Ovary (tissue), 9 donors: Measurements from ENCODE around the gene SGK1. TPM values are rescaled to one million over a fixed set of nuclear protein-coding genes. Genes with fewer than 3 reads are reported as not detected.
"Not testable (repeated sequence)": the region's sequence is repeated elsewhere in the genome, so short reads cannot be mapped to it uniquely, and the experiment has no call there.

Source experiments
- DNase-seq, 5 donors: peaks; one replicate each; pipeline ENCODE4 v3.0.0-alpha.2; 2019 to 2020
- H3K27ac ChIP-seq, 2 donors: fragments of 200-600 bp; one replicate each; pipeline versions ENCODE4 v1.5.1 to v1.8.0; 2019 to 2022
- H3K27me3 ChIP-seq: fragments of 200-600 bp; one replicate; pipeline ENCODE4 v1.8.0; 2022
- H3K36me3 ChIP-seq: fragments of 200-600 bp; sonication (generic); one replicate; pipeline ENCODE4 v1.5.1; 2019
- H3K4me1 ChIP-seq: one replicate; pipeline ENCODE4 v1.8.1; 2013; ENCODE audit warnings: mild to moderate bottlenecking, moderate library complexity; ENCODE audit not compliant: insufficient read depth
- H3K4me3 ChIP-seq: fragments of 200-600 bp; sonication (generic); one replicate; pipeline ENCODE4 v1.5.1; 2017
- H3K9me3 ChIP-seq, 2 donors: fragments of 200-600 bp in 1 of 2; sonication (generic) in 1 of 2; one replicate each; pipeline versions ENCODE4 v1.5.1 to v1.8.1; 2013 to 2019; ENCODE audit warnings: mild to moderate bottlenecking in 1 of 2, moderate library complexity in 1 of 2
- CTCF ChIP-seq, 3 donors: fragments of 450-650 bp in 2 of 3; fragments of 200-600 bp in 1 of 3; IDR thresholded peaks; one replicate each; pipeline versions ENCODE4 v1.5.1 to v1.8.0; 2016 to 2022; ENCODE audit warnings: antibody characterized with exemption in 3 of 3, mild to moderate bottlenecking in 1 of 3
- EP300 ChIP-seq: sonication (generic); formaldehyde crosslinking; IDR thresholded peaks from one replicate; pipeline ENCODE4 v1.6.1; 2017; ENCODE audit warnings: antibody characterized with exemption
- POLR2A ChIP-seq: fragments of 450-650 bp; IDR thresholded peaks from one replicate; pipeline ENCODE4 v1.6.1; 2017; ENCODE audit warnings: antibody characterized with exemption, mild to moderate bottlenecking, moderate library complexity
- WGBS, 3 donors: extraction: QIAGEN DNeasy Blood & Tissue Kit in 1 of 3; methylation state at CpG; one replicate each; pipeline versions ENCODE4 v1.1.5 to v1.1.7; 2013 to 2017; 5-methylcytosine and 5-hydroxymethylcytosine counted together
- intact Hi-C, 4 donors: fragments of 100-400 bp; cut with DNase I; formaldehyde crosslinking; loops; one replicate each; pipeline versions ENCODE4 v1.11.0 to v1.15.1; 2022 to 2023
- polyA plus RNA-seq, 2 donors: library from polyadenylated mRNA; stranded (reverse); fragments of 200-250 nt in 1 of 2; fragments of 350-450 nt in 1 of 2; fragmentation: Illumina TruSeq in 1 of 2; extraction: RNeasy Lipid Tissue Mini Kit (QIAGEN cat#74804) in 1 of 2; gene quantifications; one replicate each; pipeline ENCODE4 v1.2.3, GENCODE V29; 2013 to 2014
- total RNA-seq, 7 donors: library from RNA; depleted of rRNA in 2 of 7; stranded (reverse); fragments of >200 nt in 2 of 7; fragmentation: NEBNext Ultra II Directional in 3 of 7; extraction: Animal tissue kit (Norgen Biotek cat#: 25700) in 3 of 7; gene quantifications; one replicate each; pipeline versions ENCODE4 v1.1.0 to v1.2.4, GENCODE V29; 2016 to 2023
- donor health status: DM: no; HTN: no; CAD: no; lungs with moderate emphysema.
- donor health status: DM: no; HTN: no; CAD: no.
- donor health status: Bipolar disorder and iron deficiency.
- donor health status: DM: yes; HTN: yes; CAD: no.
- donor health status: DM: no; HTN: no; CAD: no.
- donor health status: DM: yes; HTN: yes; CAD: no.

Gene SGK1
- total and polyA plus RNA-seq, 9 donors, result 124 to 610 (median 174) TPM

DNA sequence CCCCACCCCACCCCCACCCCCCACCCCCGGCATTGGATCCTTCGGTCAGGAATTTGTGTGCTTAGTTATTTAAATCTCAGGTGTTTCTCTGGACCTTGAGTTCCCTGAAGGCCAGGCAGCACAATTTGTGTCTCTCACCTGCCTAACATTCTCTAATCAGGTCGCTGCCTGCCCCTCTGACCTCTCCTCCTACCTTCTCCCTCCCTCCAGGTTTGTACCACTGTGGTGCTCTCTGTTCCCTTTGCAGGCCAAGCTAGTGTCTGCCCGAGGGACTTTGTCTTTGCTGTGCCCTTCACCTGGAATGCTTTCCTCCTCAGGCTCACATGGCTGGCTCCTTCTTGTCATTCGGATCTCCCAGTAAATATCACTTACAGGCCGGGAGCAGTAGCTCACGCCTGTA, 134.1 kb downstream of the SGK1 start:
- peaks cover 2% of the 10 kb centered on the region for H3K4me1 ChIP-seq
- no peak for DNase-seq
- H3K27ac ChIP-seq, result no peak overlapping the region
- H3K9me3 ChIP-seq, result no peaks in the 10 kb centered on the region
- no peak overlapping the region for H3K4me3 ChIP-seq
- no peaks in the 10 kb centered on the region for H3K36me3 ChIP-seq
- 94 to 98% (median 97%) methylated on average over 7 of the region's 7 CpGs for WGBS, 3 donors
- intact Hi-C loops, result loop anchor here in 1 of 4 donors (10.0 kb wide), 1 partner anchor 51 kb away; no protein-coding TSS in a partner anchor
- no peak for TF ChIP-seq CTCF (IDR thresholded peaks at IDR 0.05)
- no peak for TF ChIP-seq POLR2A
- no peak for TF ChIP-seq EP300
- no peaks in the 10 kb centered on the region for H3K27me3 ChIP-seq

DNA sequence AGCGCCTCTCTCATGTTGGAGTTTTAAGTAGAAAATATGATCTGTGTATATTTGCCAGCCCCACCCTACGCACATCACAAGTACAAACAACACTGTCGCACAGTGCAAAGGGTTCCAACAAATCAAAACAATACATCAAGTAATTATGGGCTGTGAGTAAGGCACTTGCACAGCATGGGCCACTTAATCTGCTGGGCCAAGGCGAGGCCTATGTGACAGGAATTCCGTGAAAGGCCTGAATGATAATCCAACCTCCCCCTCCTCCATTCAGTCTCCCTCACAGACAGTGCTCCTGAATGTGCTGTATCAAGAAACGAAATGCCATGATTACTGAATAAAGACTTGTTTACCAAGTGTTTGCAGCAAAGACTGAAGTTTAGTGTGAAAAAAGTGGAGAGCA, 135.4 kb downstream of the SGK1 start:
- intact Hi-C loops, result loop anchor here in 1 of 4 donors (10.0 kb wide), 1 partner anchor 52 kb away; no protein-coding TSS in a partner anchor
- no peaks in the 10 kb centered on the region for H3K36me3 ChIP-seq
- no peak overlapping the region for H3K27ac ChIP-seq
- TF ChIP-seq POLR2A, result no peak
- TF ChIP-seq EP300, result no peak
- no peak for TF ChIP-seq CTCF (IDR thresholded peaks at IDR 0.05)
- WGBS, 3 donors, result 92 to 95% (median 93%) methylated on average over 6 of the region's 6 CpGs
- no peak overlapping the region for H3K4me3 ChIP-seq
- no peaks in the 10 kb centered on the region for H3K27me3 ChIP-seq
- H3K9me3 ChIP-seq, result no peaks in the 10 kb centered on the region
- H3K4me1 ChIP-seq, result peaks cover 5% of the 10 kb centered on the region
- DNase-seq, result no peak

DNA sequence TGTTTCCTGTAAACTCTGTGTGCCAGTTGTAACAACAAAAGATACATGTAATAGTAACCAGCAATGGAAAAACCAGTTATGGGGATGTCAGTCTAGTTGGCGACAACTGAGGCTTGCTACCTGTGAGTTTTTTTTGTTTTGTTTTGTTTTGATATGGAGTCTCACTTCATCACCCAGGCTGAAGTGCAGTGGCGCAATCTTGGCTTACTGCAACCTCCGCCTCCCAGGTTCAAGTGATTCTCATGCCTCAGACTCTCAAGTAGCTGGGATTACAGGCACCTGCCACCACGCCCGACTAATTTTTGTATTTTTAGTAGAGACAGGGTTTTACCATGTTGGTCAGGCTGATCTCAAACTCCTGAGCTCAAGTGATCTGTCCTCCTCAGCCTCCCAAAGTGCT, 136.2 kb downstream of the SGK1 start:
- intact Hi-C loops, result loop anchor here in 1 of 4 donors (10.0 kb wide), 1 partner anchor 53 kb away; no protein-coding TSS in a partner anchor

GRCh38 chr6:134181251-134181650, 136.7 kb downstream of the SGK1 start:
- not testable (repeated sequence) for DNase-seq, H3K9me3 ChIP-seq, H3K4me1 ChIP-seq, H3K27me3 ChIP-seq, H3K36me3 ChIP-seq, H3K4me3 ChIP-seq
- peak overlapping the region in 1 of 2 donors; percentile 34 for H3K27ac ChIP-seq
- intact Hi-C loops, result loop anchor here in 1 of 4 donors (10.0 kb wide), 1 partner anchor 54 kb away; no protein-coding TSS in a partner anchor
- WGBS, 3 donors, result 71 to 82% (median 78%) methylated on average over 8 of the region's 8 CpGs

More for the DNA sequence above, 136.2 kb downstream of the SGK1 start:
- peak overlapping the region in 1 of 2 donors; percentile 34 for H3K27ac ChIP-seq
- H3K9me3 ChIP-seq, H3K4me3 ChIP-seq, H3K4me1 ChIP-seq, H3K36me3 ChIP-seq, DNase-seq, H3K27me3 ChIP-seq: not testable (repeated sequence)
- WGBS, 3 donors, result 98 to 99% (median 99%) methylated on average over 5 of the region's 5 CpGs

DNA sequence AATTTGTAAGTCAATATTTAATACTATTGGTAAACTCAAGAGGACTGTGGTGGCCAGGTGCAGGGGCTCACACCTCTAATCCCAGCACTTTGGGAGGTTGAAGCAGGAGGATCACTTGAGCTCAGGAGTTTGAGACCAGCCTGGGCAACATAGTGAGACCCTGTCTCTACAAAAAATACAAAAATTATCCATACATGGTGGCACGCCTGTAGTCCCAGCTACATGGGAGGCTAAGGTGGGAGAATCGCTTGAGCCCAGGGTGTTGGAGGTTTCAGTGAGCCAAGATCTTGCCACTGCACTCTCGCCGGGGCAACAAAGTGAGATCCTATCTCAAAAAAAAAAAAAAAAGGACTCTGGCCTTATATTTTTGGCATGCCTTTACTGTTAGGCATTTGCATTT, 137.4 kb downstream of the SGK1 start:
- DNase-seq, H3K4me3 ChIP-seq, H3K27me3 ChIP-seq, H3K36me3 ChIP-seq, H3K27ac ChIP-seq, H3K9me3 ChIP-seq, H3K4me1 ChIP-seq: not testable (repeated sequence)
- 98% methylated on average over 4 of the region's 4 CpGs for WGBS, 3 donors
- intact Hi-C loops, result loop anchor here in 1 of 4 donors (10.0 kb wide), 1 partner anchor 54 kb away; no protein-coding TSS in a partner anchor

DNA sequence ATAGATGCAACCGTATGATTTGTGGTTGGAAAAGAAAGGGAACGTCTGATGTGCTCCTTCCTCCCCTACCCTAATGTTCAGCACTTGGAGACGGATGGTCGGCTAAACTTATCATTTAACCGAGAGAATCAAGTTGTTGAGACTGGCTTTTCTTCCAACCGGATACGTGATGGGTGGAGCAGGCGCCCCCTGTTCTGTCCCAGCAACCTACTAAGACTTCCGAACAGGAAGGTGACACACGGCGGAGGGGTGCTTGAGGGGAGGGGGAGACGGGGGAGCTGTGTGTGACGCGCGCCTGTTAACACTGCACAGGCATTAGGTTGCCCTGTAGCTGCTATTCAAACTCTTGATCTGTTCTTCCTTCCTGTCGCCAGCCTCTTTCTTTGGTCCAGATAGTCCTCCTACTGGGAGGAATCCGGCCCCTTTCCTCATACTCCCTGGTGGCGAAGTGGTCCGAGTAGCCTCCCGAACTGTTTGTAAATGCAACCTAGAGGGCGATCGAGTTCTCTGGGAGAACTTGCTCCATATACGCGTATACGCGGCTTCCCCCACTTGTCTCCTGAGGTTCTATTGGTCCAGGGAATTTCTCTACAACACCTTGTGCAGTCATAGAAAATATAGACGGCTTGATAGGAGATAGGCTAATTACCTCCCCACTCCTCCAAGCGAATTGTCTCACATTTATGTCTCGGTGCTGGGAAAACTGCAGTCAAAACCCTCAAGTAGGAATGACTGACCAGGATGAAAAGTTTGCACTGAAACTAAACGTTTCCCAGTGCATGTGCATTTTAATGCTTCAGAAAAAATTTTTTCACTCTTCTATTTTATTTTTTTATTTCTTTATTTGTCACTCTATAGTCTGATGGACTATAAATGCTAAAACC, 139.5 kb downstream of the SGK1 start:
- WGBS, 3 donors, result 4 to 5% (median 5%) methylated on average over 30 of the region's 30 CpGs
- intact Hi-C loops, result loop anchor here in 3 of 4 donors (5.0 to 10.0 kb wide), 5 partner anchors 74 to 646 kb away; partner anchors contain the start of gene SGK1 (in 3 of the 3)
- peak; percentile 74 to 90 (median 87) for TF ChIP-seq CTCF (IDR thresholded peaks at IDR 0.05)
- no peak for TF ChIP-seq POLR2A
- Histone ChIP-seq H3K36me3 (no peaks in the 10 kb centered on the region), H3K4me3 (peak overlapping the region; percentile 38), H3K27me3 (no peaks in the 10 kb centered on the region), H3K4me1 (peaks cover 5% of the 10 kb centered on the region), H3K27ac (peak overlapping the region in 1 of 2 donors; percentile 97), H3K9me3 (no peaks in the 10 kb centered on the region)
- peak; percentile 74 to 88 (median 80) for DNase-seq
